GM12878 (cell line): ENCODE measurements around the gene LMNB1. TPM values are rescaled to one million over a fixed set of nuclear protein-coding genes. Genes with fewer than 3 reads are reported as not detected.

ENCODE experiments used
- ATAC-seq: fragments of 200-7000 bp; cut with Tn5 transposase; 3 replicates; pipeline ENCODE4 v1.9.1; 2020; ENCODE audit warnings: mild to moderate bottlenecking, moderate library complexity
- BruUV-seq: library from RNA; stranded (reverse); fragments of 400-500 nt; replicated peaks from 2 replicates; lab custom pipeline; 2021; lab: Mats Ljungman, UMichigan
- CTCF ChIA-PET: fragments of 300-600 bp; sonication (Branson Sonifier 250); formaldehyde crosslinking; extraction: SDS; loops from one replicate; lab custom pipeline; 2021; ENCODE audit warnings: inconsistent platforms; lab: Yijun Ruan, JAX
- POLR2A ChIA-PET: fragments of 350-600 bp; formaldehyde crosslinking; extraction: SDS; loops from one replicate; lab custom pipeline; 2021; ENCODE audit warnings: inconsistent platforms; lab: Charles Lee
- RAD21 ChIA-PET: fragments of 300-600 bp; sonication (Branson Sonifier 250); formaldehyde crosslinking; loops from one replicate; lab custom pipeline; 2023; ENCODE audit warnings: antibody characterized with exemption; ENCODE audit not compliant: unreplicated experiment; lab: Charles Lee
- SMC1A ChIA-PET: fragments of 300-600 bp; sonication (Branson Sonifier 250); formaldehyde crosslinking; loops from one replicate; lab custom pipeline; 2023; ENCODE audit not compliant: unreplicated experiment, uncharacterized antibody; lab: Charles Lee
- DNase-seq: peaks from one replicate; pipeline ENCODE4 v3.0.0-alpha.2; 2011; ENCODE audit warnings: low read depth, low spot score
- FAIRE-seq: peaks from 3 replicates; lab custom pipeline; 2011; peaks lifted over from hg19 to GRCh38; lab: Jason Lieb, UNC
- H2AFZ ChIP-seq: 2 replicates; pipeline ENCODE4 v1.6.0; 2011; ENCODE audit warnings: low read depth, low read length, control low read depth; ENCODE audit not compliant: control insufficient read depth
- H3K27ac ChIP-seq: 2 replicates; pipeline ENCODE4 v1.5.1; 2011; ENCODE audit warnings: control low read depth; ENCODE audit not compliant: control insufficient read depth, insufficient read depth
- H3K27me3 ChIP-seq, 2 experiments: replicated peaks in 1 of 2; 2 replicates each; pipeline versions ENCODE4 v1.6.0 to v1.6.1; 2011; ENCODE audit warnings: low read length in 1 of 2; ENCODE audit not compliant: control insufficient read depth in 2 of 2, insufficient read depth in 2 of 2
- H3K36me3 ChIP-seq, 2 experiments: 2 replicates each; pipeline ENCODE4 v1.5.1; 2011; ENCODE audit warnings: low read length in 1 of 2; ENCODE audit not compliant: control insufficient read depth in 2 of 2, insufficient read depth in 2 of 2
- H3K4me1 ChIP-seq: 2 replicates; pipeline ENCODE4 v1.6.1; 2011; ENCODE audit warnings: mild to moderate bottlenecking, low read length, moderate library complexity, mixed read lengths; ENCODE audit not compliant: control insufficient read depth, insufficient read depth
- H3K4me2 ChIP-seq: 2 replicates; pipeline ENCODE4 v1.6.0; 2011; ENCODE audit warnings: control low read depth; ENCODE audit not compliant: control insufficient read depth, insufficient read depth
- H3K4me3 ChIP-seq: fragments of 200-600 bp; sonication (generic); 2 replicates; pipeline ENCODE4 v1.5.1; 2016
- H3K79me2 ChIP-seq: 2 replicates; pipeline ENCODE4 v1.6.0; 2011; ENCODE audit warnings: low read length; ENCODE audit not compliant: control insufficient read depth, insufficient read depth
- H3K9ac ChIP-seq: 2 replicates; pipeline ENCODE4 v1.8.0; 2011; ENCODE audit warnings: low read length, control low read depth, mixed read lengths; ENCODE audit not compliant: control insufficient read depth, insufficient read depth
- H3K9me3 ChIP-seq: replicated peaks from 3 replicates; pipeline ENCODE4 v1.5.1; 2011; ENCODE audit warnings: mild to moderate bottlenecking, low read length; ENCODE audit not compliant: control insufficient read depth, insufficient read depth
- H4K20me1 ChIP-seq: 2 replicates; pipeline ENCODE4 v1.6.0; 2011; ENCODE audit not compliant: control insufficient read depth, insufficient read depth
- CHD4 ChIP-seq: fragments of 200-600 bp; sonication (generic); IDR thresholded peaks from 2 replicates; pipeline ENCODE4 v1.6.1; 2016; ENCODE audit warnings: mild to moderate bottlenecking
- ESRRA ChIP-seq: IDR thresholded peaks from 2 replicates; pipeline ENCODE4 v1.6.1; 2012; ENCODE audit warnings: mild to moderate bottlenecking, low read length, improper control_type of control experiment
- ETV6 ChIP-seq, 2 experiments: fragments of 450-650 bp in 1 of 2; IDR thresholded peaks in 1 of 2; conservative IDR thresholded peaks in 1 of 2; 2 replicates each; pipeline ENCODE4 v1.6.1; 2014; ENCODE audit warnings: antibody characterized with exemption in 1 of 2, borderline replicate concordance in 1 of 2, low read depth in 1 of 2, mild to moderate bottlenecking in 1 of 2, moderate library complexity in 1 of 2
- GABPA ChIP-seq: IDR thresholded peaks from 2 replicates; pipeline ENCODE4 v1.6.1; 2014; ENCODE audit warnings: antibody characterized with exemption, low read depth, mild to moderate bottlenecking, inconsistent platforms
- HDAC6 ChIP-seq: fragments of 200-600 bp; sonication (generic); IDR thresholded peaks from one replicate; pipeline ENCODE4 v1.8.0; 2017; ENCODE audit warnings: antibody characterized with exemption; ENCODE audit not compliant: unreplicated experiment
- MTA3 ChIP-seq: IDR thresholded peaks from 2 replicates; pipeline ENCODE4 v1.6.1; 2012; ENCODE audit warnings: low read length, inconsistent platforms, borderline replicate concordance
- NR2F1 ChIP-seq: fragments of 450-650 bp; conservative IDR thresholded peaks from 2 replicates; pipeline ENCODE4 v1.6.1; 2017; ENCODE audit warnings: mild to moderate bottlenecking
- PAX8 ChIP-seq: fragments of 450-650 bp; IDR thresholded peaks from 2 replicates; pipeline ENCODE4 v1.6.1; 2017; ENCODE audit warnings: mild to moderate bottlenecking, moderate library complexity
- RCOR1 ChIP-seq: conservative IDR thresholded peaks from 2 replicates; pipeline ENCODE4 v1.6.1; 2012; ENCODE audit warnings: low read depth, low read length, improper control_type of control experiment
- SMC3 ChIP-seq: IDR thresholded peaks from 2 replicates; pipeline ENCODE4 v1.6.1; 2011; ENCODE audit warnings: low read length, improper control_type of control experiment, borderline replicate concordance
- ZNF24 ChIP-seq: fragments of 450-650 bp; IDR thresholded peaks from 2 replicates; pipeline ENCODE4 v1.6.1; 2017; ENCODE audit warnings: antibody characterized with exemption, mild to moderate bottlenecking
- WGBS: methylation state at CpG from one replicate; pipeline ENCODE4 v1.1.6; 2016; ENCODE audit warnings: low lambda C conversion rate; ENCODE audit not compliant: insufficient replicate concordance, insufficient coverage; ENCODE audit errors: missing lambda C conversion rate; 5-methylcytosine and 5-hydroxymethylcytosine counted together
- in situ Hi-C: fragments of 300-500 bp; cut with MboI; formaldehyde crosslinking; loops from 9 replicates; pipeline ENCODE4 v1.14.3; 2018; ENCODE audit warnings: mixed read lengths
- intact Hi-C: fragments of 100-400 bp; cut with micrococcal nuclease; formaldehyde crosslinking; loops from one replicate; pipeline ENCODE4 v1.14.2; 2022; ENCODE audit not compliant: unreplicated experiment
- polyA plus RNA-seq, 11 experiments: library from polyadenylated mRNA; depleted of rRNA in 4 of 11; unstranded in 6 of 11; stranded (reverse) in 5 of 11; fragments of >200 nt; fragmentation: Nextera tagmentation in 4 of 11; fragmentation: Illumina TruSeq in 1 of 11; extraction: Ambion mirVana in 4 of 11; extraction: Trizol in 1 of 11; gene quantifications; 1 replicate in 1 of 11; 2 replicates in 10 of 11; pipeline versions ENCODE4 v1.2.1 to v1.2.3, GENCODE V29; 2011 to 2016; ENCODE audit warnings: inconsistent platforms in 2 of 11, missing spikeins in 2 of 11, low read depth in 1 of 11
- total RNA-seq, 4 experiments: library from RNA; depleted of rRNA in 3 of 4; stranded (reverse); fragments of >200 nt in 3 of 4; fragmentation: Illumina TruSeq in 1 of 4; extraction: Trizol in 1 of 4; gene quantifications; 2 replicates each; pipeline versions ENCODE4 v1.2.1 to v1.2.3, GENCODE V29; 2013 to 2021
- TF ChIP-seq, protein P1 (sequence below): fragments of 150-350 bp; IDR thresholded peaks from 2 replicates; pipeline ENCODE4 v1.6.1; 2016; ENCODE audit warnings: low read depth, low read length
- TF ChIP-seq, protein P2 (sequence below): fragments of 450-650 bp; IDR thresholded peaks from 2 replicates; pipeline ENCODE4 v1.6.1; 2014; ENCODE audit warnings: mild to moderate bottlenecking
- TF ChIP-seq, protein P3 (sequence below): IDR thresholded peaks from 2 replicates; pipeline ENCODE4 v1.6.1; 2011; ENCODE audit warnings: low read depth, low read length, improper control_type of control experiment, borderline replicate concordance

The LMNB1 gene
- total and polyA plus RNA-seq, 10 of the 15 experiments (the other 5 are each of a cell fraction or from before 2014, with no cell fraction given) = 7.0 to 185 (median 86.4) TPM

GRCh38 chr5:126865299-126865698 lies 88.4 kb downstream of the LMNB1 start:
- ChIA-PET SMC1A (interaction anchor here (1.3 kb wide), 1 partner anchor 17 kb away, joined by 5 read pairs; no protein-coding TSS in a partner anchor), POLR2A (no interaction called here), CTCF (interaction anchor here (0.6 to 0.7 kb wide), 2 partner anchors 186 to 222 kb away, joined by 3 to 6 read pairs; no protein-coding TSS in a partner anchor), RAD21 (interaction anchor here (1.1 kb wide), 1 partner anchor 149 kb away, joined by 3 read pairs; no protein-coding TSS in a partner anchor)
- Histone ChIP-seq H3K36me3 (no peaks in the 10 kb centered on the region), H3K4me1 (no peaks in the 10 kb centered on the region), H3K27ac (no peak overlapping the region), H3K4me2 (no peak overlapping the region), H4K20me1 (no peaks in the 10 kb centered on the region), H3K9ac (no peak overlapping the region), H3K27me3 (no peaks in the 10 kb centered on the region), H3K9me3 (no peaks in the 10 kb centered on the region), H3K4me3 (no peak overlapping the region), H3K79me2 (no peaks in the 10 kb centered on the region), H2AFZ (no peak overlapping the region)
- WGBS = 96% methylated on average over 3 of the region's 3 CpGs
- in situ Hi-C loops = no loop called here
- intact Hi-C loops = no loop called here
- FAIRE-seq (no peak), DNase-seq (no peak), ATAC-seq (no peak)
- TF ChIP-seq, protein P1, sequence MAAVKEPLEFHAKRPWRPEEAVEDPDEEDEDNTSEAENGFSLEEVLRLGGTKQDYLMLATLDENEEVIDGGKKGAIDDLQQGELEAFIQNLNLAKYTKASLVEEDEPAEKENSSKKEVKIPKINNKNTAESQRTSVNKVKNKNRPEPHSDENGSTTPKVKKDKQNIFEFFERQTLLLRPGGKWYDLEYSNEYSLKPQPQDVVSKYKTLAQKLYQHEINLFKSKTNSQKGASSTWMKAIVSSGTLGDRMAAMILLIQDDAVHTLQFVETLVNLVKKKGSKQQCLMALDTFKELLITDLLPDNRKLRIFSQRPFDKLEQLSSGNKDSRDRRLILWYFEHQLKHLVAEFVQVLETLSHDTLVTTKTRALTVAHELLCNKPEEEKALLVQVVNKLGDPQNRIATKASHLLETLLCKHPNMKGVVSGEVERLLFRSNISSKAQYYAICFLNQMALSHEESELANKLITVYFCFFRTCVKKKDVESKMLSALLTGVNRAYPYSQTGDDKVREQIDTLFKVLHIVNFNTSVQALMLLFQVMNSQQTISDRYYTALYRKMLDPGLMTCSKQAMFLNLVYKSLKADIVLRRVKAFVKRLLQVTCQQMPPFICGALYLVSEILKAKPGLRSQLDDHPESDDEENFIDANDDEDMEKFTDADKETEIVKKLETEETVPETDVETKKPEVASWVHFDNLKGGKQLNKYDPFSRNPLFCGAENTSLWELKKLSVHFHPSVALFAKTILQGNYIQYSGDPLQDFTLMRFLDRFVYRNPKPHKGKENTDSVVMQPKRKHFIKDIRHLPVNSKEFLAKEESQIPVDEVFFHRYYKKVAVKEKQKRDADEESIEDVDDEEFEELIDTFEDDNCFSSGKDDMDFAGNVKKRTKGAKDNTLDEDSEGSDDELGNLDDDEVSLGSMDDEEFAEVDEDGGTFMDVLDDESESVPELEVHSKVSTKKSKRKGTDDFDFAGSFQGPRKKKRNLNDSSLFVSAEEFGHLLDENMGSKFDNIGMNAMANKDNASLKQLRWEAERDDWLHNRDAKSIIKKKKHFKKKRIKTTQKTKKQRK = no peak
- TF ChIP-seq HDAC6 (no peak), ZNF24 (no peak), ESRRA (no peak), CHD4 (no peak), NR2F1 (no peak), GABPA (no peak), PAX8 (no peak), ETV6 (conservative IDR thresholded peaks at IDR 0.05 in 1 of 2, IDR thresholded peaks at IDR 0.05 in 1 of 2; ENCODE audit: borderline replicate concordance in 1 of 2, low read depth in 1 of 2) (no peak), RCOR1 (no peak), SMC3 (no peak), MTA3 (no peak)
- TF ChIP-seq, protein P2, sequence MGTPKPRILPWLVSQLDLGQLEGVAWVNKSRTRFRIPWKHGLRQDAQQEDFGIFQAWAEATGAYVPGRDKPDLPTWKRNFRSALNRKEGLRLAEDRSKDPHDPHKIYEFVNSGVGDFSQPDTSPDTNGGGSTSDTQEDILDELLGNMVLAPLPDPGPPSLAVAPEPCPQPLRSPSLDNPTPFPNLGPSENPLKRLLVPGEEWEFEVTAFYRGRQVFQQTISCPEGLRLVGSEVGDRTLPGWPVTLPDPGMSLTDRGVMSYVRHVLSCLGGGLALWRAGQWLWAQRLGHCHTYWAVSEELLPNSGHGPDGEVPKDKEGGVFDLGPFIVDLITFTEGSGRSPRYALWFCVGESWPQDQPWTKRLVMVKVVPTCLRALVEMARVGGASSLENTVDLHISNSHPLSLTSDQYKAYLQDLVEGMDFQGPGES = no peak
- TF ChIP-seq, protein P3, sequence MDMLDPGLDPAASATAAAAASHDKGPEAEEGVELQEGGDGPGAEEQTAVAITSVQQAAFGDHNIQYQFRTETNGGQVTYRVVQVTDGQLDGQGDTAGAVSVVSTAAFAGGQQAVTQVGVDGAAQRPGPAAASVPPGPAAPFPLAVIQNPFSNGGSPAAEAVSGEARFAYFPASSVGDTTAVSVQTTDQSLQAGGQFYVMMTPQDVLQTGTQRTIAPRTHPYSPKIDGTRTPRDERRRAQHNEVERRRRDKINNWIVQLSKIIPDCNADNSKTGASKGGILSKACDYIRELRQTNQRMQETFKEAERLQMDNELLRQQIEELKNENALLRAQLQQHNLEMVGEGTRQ = no peak
- BruUV-seq = no TSS peak
